ENCODE results near the gene TGFBR3L.

TGFBR3L gene

DNA sequence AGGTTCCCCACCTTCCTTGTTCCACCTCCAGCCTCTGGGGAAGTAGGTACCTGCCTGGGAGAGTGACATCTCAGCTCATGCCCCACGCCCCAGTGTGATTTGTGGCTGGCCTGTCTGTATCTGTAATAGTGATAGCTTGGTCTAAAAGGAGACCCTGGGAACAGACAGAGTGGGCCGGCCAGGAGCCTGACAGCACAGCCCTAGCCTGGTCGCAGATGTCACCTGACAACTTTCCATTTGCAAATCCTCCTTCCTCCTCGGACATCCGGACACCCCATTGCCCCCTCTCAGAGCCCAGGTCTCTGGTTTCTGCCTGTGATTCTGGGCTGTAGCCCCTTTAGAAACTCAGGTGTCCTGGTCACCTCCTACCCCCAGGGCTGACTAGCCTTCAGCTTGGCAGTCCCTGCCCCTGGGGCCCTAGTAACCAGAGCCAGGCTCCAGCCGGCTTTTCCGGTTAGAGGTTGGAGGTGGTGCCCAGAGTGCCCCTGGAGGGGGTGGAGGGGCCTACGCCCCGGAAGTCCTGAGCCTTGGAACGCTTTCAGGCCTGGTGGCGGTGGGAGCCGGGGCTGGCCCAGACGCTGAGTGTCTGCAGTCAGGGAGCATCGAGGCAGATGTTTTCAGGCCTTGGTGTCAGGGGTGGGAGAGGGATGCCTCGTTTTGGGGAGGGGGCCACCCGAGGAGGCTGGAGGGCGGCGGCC is 19.9 kb upstream of the TGFBR3L start:
- no peak for TF ChIP-seq CTCF (IDR thresholded peaks at IDR 0.05; ENCODE audit: insufficient read depth, low read length, poor library complexity, severe bottlenecking)
- no peaks in the 10 kb centered on the region for H3K36me3 ChIP-seq (ENCODE audit: control insufficient read depth, insufficient read depth, low read length)
- H3K27me3 ChIP-seq (replicated peaks; ENCODE audit: control insufficient read depth, insufficient read depth, low read length): no peaks in the 10 kb centered on the region
- DNase-seq (ENCODE audit: extremely low read depth, insufficient read length): no peak
- no peak overlapping the region for H3K4me3 ChIP-seq (replicated peaks; ENCODE audit: low read depth, low read length)

- H3K36me3 ChIP-seq (ENCODE audit: control insufficient read depth, insufficient read depth, low read length): no peaks in the 10 kb centered on the region
- no peaks in the 10 kb centered on the region for H3K27me3 ChIP-seq (replicated peaks; ENCODE audit: control insufficient read depth, insufficient read depth, low read length)
- no peak for DNase-seq (ENCODE audit: extremely low read depth, insufficient read length)
- TF ChIP-seq CTCF (IDR thresholded peaks at IDR 0.05; ENCODE audit: insufficient read depth, low read length, poor library complexity, severe bottlenecking): no peak
- no peak overlapping the region for H3K4me3 ChIP-seq (replicated peaks; ENCODE audit: low read depth, low read length)
These were observed 19.1 kb upstream of the TGFBR3L start for GRCh38 chr19:7895565-7895964.

- Histone ChIP-seq H3K36me3 (ENCODE audit: control insufficient read depth, insufficient read depth, low read length) (no peaks in the 10 kb centered on the region), H3K27me3 (replicated peaks; ENCODE audit: control insufficient read depth, insufficient read depth, low read length) (no peaks in the 10 kb centered on the region), H3K4me3 (replicated peaks; ENCODE audit: low read depth, low read length) (no peak overlapping the region)
- TF ChIP-seq CTCF (IDR thresholded peaks at IDR 0.05; ENCODE audit: insufficient read depth, low read length, poor library complexity, severe bottlenecking): no peak
- no peak for DNase-seq (ENCODE audit: extremely low read depth, insufficient read length)
These were observed 17.3 kb upstream of the TGFBR3L start for GRCh38 chr19:7897292-7897691.

DNA sequence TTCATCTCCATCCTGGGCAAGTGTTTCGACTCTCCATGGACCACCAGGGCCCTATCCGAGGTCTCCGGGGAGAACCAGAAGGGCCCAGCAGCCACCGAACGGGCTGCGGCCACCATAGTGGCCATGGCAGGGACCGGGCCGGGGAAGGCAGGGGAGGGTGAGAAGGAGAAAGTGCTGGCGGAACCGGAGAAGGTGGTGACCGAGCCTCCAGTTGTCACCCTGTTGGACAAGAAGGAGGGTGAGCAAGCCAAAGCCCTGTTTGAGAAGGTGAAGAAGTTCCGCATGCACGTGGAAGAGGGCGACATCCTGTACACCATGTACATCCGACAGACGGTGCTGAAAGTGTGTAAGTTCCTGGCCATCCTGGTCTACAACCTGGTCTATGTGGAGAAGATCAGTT is 15.7 kb upstream of the TGFBR3L start:
- Histone ChIP-seq H3K27me3 (replicated peaks; ENCODE audit: control insufficient read depth, insufficient read depth, low read length) (no peaks in the 10 kb centered on the region), H3K4me3 (replicated peaks; ENCODE audit: low read depth, low read length) (no peak overlapping the region), H3K36me3 (ENCODE audit: control insufficient read depth, insufficient read depth, low read length) (no peaks in the 10 kb centered on the region)
- no peak for TF ChIP-seq CTCF (IDR thresholded peaks at IDR 0.05; ENCODE audit: insufficient read depth, low read length, poor library complexity, severe bottlenecking)
- no peak for DNase-seq (ENCODE audit: extremely low read depth, insufficient read length)

DNA sequence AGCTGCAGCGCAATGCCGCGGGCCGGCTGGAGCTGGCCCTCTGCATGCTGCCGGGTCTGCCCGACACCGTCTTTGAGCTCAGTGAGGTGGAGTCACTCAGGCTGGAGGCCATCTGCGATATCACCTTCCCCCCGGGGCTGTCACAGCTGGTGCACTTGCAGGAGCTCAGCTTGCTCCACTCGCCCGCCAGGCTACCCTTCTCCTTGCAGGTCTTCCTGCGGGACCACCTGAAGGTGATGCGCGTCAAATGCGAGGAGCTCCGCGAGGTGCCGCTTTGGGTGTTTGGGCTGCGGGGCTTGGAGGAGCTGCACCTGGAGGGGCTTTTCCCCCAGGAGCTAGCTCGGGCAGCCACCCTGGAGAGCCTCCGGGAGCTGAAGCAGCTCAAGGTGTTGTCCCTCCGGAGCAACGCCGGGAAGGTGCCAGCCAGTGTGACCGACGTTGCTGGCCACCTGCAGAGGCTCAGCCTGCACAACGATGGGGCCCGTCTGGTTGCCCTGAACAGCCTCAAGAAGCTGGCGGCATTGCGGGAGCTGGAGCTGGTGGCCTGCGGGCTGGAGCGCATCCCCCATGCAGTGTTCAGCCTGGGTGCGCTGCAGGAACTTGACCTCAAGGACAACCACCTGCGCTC is 14.8 kb upstream of the TGFBR3L start:
- no peaks in the 10 kb centered on the region for H3K27me3 ChIP-seq (replicated peaks; ENCODE audit: control insufficient read depth, insufficient read depth, low read length)
- H3K4me3 ChIP-seq (replicated peaks; ENCODE audit: low read depth, low read length): no peak overlapping the region
- no peak for TF ChIP-seq CTCF (IDR thresholded peaks at IDR 0.05; ENCODE audit: insufficient read depth, low read length, poor library complexity, severe bottlenecking)
- H3K36me3 ChIP-seq (ENCODE audit: control insufficient read depth, insufficient read depth, low read length): no peaks in the 10 kb centered on the region
- no peak for DNase-seq (ENCODE audit: extremely low read depth, insufficient read length)

Data from GM06990 (cell line).